ENCODE data around the gene SNTB2. TPM values are rescaled to one million over a fixed set of nuclear protein-coding genes. Genes with fewer than 3 reads are reported as not detected.

SNTB2 gene
- total and polyA plus RNA-seq, 2 of the 13 experiments (the other 11 are each of a cell fraction or from before 2014, with no cell fraction given) = 11.5 to 19.2 TPM

GRCh38 chr16:69330286-69331109, 143.5 kb downstream of the SNTB2 start, which contains the start of gene PDF (continued):
- TF ChIP-seq ZNF740 (CRISPR knock-in tag; IDR thresholded peaks at IDR 0.05) = 0 out of 2 replicates have a peak, but pooled peaks have one; percentile 19
- TF ChIP-seq CERS6 (CRISPR knock-in tag; IDR thresholded peaks at IDR 0.05) = 0 out of 2 replicates have a peak, but pooled peaks have one; percentile 55
- no peak for TF ChIP-seq ZNF761 (CRISPR knock-in tag; conservative IDR thresholded peaks at IDR 0.05)
- no peak; the same call in 1 of the 2 replicates for TF ChIP-seq ZSCAN5A (CRISPR knock-in tag; IDR thresholded peaks at IDR 0.05; ENCODE audit: borderline replicate concordance)
- TF ChIP-seq CBX5 (CRISPR knock-in tag; IDR thresholded peaks at IDR 0.05; ENCODE audit: borderline replicate concordance) = 0 out of 2 replicates have a peak, but pooled peaks have one; percentile 43
- 0 out of 2 replicates have a peak, but pooled peaks have one; percentile 57 for TF ChIP-seq SNAI1 (CRISPR knock-in tag; IDR thresholded peaks at IDR 0.05; ENCODE audit: borderline replicate concordance)
- TF ChIP-seq RNF2 (conservative IDR thresholded peaks at IDR 0.05; ENCODE audit: low read depth) = peak; percentile 71; the same call in 1 of the 2 replicates
- peak; percentile 75; the same call in 1 of the 2 replicates for TF ChIP-seq MTA1 (CRISPR knock-in tag; IDR thresholded peaks at IDR 0.05; ENCODE audit: borderline replicate concordance)
- TF ChIP-seq MEIS1 (CRISPR knock-in tag; IDR thresholded peaks at IDR 0.05; ENCODE audit: borderline replicate concordance) = no peak; the same call in 1 of the 2 replicates
- TF ChIP-seq ZNF772 (CRISPR knock-in tag; IDR thresholded peaks at IDR 0.05) = peak; percentile 89
- peak; percentile 88 for TF ChIP-seq ELF1 (CRISPR knock-in tag; IDR thresholded peaks at IDR 0.05)
- no peak for TF ChIP-seq ZNF484 (CRISPR knock-in tag; IDR thresholded peaks at IDR 0.05; ENCODE audit: borderline replicate concordance, low read depth)
- TF ChIP-seq ZNF446 (CRISPR knock-in tag; IDR thresholded peaks at IDR 0.05) = peak; percentile 90; the same call in 1 of the 2 replicates
- no peak for TF ChIP-seq NONO (IDR thresholded peaks at IDR 0.05)
- peak; percentile 94 for TF ChIP-seq NONO (CRISPR knock-in tag; conservative IDR thresholded peaks at IDR 0.05)
- TF ChIP-seq ZFP36L2 (CRISPR knock-in tag; IDR thresholded peaks at IDR 0.05) = no peak
- peak; percentile 71; the same call in 1 of the 2 replicates for TF ChIP-seq ZNF550 (CRISPR knock-in tag; IDR thresholded peaks at IDR 0.05; ENCODE audit: borderline replicate concordance)
- peak; percentile 90 for TF ChIP-seq E2F5 (CRISPR knock-in tag; conservative IDR thresholded peaks at IDR 0.05)
- peak; percentile 90; the same call in 1 of the 2 replicates for TF ChIP-seq ZFX (CRISPR knock-in tag; IDR thresholded peaks at IDR 0.05; ENCODE audit: low read depth)
- TF ChIP-seq GABPB1 (CRISPR knock-in tag; IDR thresholded peaks at IDR 0.05) = peak; percentile 94
- TF ChIP-seq ISX (CRISPR knock-in tag; conservative IDR thresholded peaks at IDR 0.05) = no peak
- peak; percentile 72; the same call in 1 of the 2 replicates for TF ChIP-seq HDAC1 (CRISPR knock-in tag; IDR thresholded peaks at IDR 0.05)
- peak; percentile 89 for TF ChIP-seq MYC (CRISPR knock-in tag; IDR thresholded peaks at IDR 0.05; ENCODE audit: borderline replicate concordance)
